ENCODE data around the gene SLC22A17.

DNA sequence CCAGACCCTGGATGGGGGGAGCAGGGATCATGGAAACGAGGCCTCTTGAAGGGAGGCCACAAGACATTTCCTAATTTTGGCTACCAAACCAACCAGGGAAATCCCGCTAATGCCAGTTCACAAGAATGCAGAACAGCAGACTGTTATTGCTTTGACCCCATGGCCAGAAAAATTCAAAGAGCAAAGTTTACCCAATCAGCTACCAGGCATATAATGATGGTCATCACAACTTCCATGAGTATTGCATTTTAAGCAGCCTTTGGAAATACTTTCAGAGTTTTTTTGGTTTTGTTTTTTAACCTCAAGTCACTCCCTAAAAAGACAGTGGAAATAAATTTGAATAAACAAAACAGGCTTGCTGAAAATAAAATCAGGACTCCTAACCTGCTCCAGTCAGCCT lies 19.8 kb upstream of the SLC22A17 start, which contains the start of gene IL25:
- TF ChIP-seq, protein P1, sequence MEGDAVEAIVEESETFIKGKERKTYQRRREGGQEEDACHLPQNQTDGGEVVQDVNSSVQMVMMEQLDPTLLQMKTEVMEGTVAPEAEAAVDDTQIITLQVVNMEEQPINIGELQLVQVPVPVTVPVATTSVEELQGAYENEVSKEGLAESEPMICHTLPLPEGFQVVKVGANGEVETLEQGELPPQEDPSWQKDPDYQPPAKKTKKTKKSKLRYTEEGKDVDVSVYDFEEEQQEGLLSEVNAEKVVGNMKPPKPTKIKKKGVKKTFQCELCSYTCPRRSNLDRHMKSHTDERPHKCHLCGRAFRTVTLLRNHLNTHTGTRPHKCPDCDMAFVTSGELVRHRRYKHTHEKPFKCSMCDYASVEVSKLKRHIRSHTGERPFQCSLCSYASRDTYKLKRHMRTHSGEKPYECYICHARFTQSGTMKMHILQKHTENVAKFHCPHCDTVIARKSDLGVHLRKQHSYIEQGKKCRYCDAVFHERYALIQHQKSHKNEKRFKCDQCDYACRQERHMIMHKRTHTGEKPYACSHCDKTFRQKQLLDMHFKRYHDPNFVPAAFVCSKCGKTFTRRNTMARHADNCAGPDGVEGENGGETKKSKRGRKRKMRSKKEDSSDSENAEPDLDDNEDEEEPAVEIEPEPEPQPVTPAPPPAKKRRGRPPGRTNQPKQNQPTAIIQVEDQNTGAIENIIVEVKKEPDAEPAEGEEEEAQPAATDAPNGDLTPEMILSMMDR (IDR thresholded peaks at IDR 0.05): no peak
- TF ChIP-seq EZH2 (IDR thresholded peaks at IDR 0.05): no peak
- TF ChIP-seq EZH2phosphoT487 (IDR thresholded peaks at IDR 0.05): no peak
